HL-60 (cell line): Measurements from ENCODE around the gene ZFR2.

Source experiments
- POLR2AphosphoS5 ChIP-seq: IDR thresholded peaks from 2 replicates; pipeline ENCODE4 v1.6.1; 2012; ENCODE audit warnings: low read depth
- REST ChIP-seq: IDR thresholded peaks from 2 replicates; pipeline ENCODE4 v1.6.1; 2012; ENCODE audit warnings: low read depth; ENCODE audit not compliant: insufficient replicate concordance
- TF ChIP-seq, protein P1 (sequence below): IDR thresholded peaks from one replicate; pipeline ENCODE4 v1.5.1; 2011; ENCODE audit warnings: low read length, control low read depth, inconsistent platforms; ENCODE audit not compliant: insufficient read depth

DNA sequence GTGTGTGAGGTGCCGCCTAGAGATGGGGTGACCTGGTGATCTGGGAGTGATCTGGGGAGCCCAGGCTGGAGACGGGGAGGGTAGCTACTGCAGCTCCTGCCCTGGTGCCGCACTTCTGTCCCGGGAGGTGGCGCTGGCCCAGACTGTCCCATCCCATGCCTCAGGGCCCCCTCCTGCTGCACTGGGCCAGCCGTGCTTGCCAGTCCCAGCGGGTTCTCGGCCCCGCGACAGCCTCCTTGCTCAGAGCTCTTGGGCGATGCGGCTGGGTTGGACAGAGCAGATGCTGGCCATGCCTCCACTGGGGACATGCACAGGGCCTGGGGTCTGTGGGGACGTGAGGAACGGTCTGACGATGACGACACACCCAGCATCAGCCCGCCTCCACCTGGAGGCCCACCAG, 99.3 kb downstream of the ZFR2 start:
- TF ChIP-seq, protein P1, sequence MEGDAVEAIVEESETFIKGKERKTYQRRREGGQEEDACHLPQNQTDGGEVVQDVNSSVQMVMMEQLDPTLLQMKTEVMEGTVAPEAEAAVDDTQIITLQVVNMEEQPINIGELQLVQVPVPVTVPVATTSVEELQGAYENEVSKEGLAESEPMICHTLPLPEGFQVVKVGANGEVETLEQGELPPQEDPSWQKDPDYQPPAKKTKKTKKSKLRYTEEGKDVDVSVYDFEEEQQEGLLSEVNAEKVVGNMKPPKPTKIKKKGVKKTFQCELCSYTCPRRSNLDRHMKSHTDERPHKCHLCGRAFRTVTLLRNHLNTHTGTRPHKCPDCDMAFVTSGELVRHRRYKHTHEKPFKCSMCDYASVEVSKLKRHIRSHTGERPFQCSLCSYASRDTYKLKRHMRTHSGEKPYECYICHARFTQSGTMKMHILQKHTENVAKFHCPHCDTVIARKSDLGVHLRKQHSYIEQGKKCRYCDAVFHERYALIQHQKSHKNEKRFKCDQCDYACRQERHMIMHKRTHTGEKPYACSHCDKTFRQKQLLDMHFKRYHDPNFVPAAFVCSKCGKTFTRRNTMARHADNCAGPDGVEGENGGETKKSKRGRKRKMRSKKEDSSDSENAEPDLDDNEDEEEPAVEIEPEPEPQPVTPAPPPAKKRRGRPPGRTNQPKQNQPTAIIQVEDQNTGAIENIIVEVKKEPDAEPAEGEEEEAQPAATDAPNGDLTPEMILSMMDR, result no peak
- TF ChIP-seq POLR2AphosphoS5, result no peak
- no peak for TF ChIP-seq REST
